Caco-2 (cell line): ENCODE results near the gene CCDC194. TPM values are rescaled to one million over a fixed set of nuclear protein-coding genes. Genes with fewer than 3 reads are reported as not detected.

Experiments used
- BruUV-seq: library from RNA; stranded (reverse); fragments of 400-500 nt; replicated peaks from 2 replicates; lab custom pipeline; 2021; lab: Mats Ljungman, UMichigan
- CTCF ChIA-PET: fragments of 300-600 bp; sonication (Branson Sonifier 250); formaldehyde crosslinking; loops from one replicate; lab custom pipeline; 2022; ENCODE audit warnings: antibody characterized with exemption; lab: Charles Lee
- POLR2A ChIA-PET: fragments of 300-600 bp; sonication (Branson Sonifier 250); formaldehyde crosslinking; loops from one replicate; lab custom pipeline; 2022; ENCODE audit warnings: antibody characterized with exemption; lab: Charles Lee
- DNase-seq, 2 experiments: peaks; one replicate each; pipeline versions ENCODE4 v3.0.0 to v3.0.0-alpha.2; 2020 to 2022
- H3K27me3 ChIP-seq: replicated peaks from 2 replicates; pipeline ENCODE4 v1.6.0; 2011; ENCODE audit warnings: low read length; ENCODE audit not compliant: control insufficient read depth, insufficient read depth
- H3K36me3 ChIP-seq: 2 replicates; pipeline ENCODE4 v1.5.1; 2011; ENCODE audit warnings: low read length; ENCODE audit not compliant: control insufficient read depth, insufficient read depth
- H3K4me1 ChIP-seq: fragments of 250-450 bp; sonication (Bioruptor Pico); 2 replicates; pipeline ENCODE4 v1.5.1; 2020; ENCODE audit warnings: mild to moderate bottlenecking
- H3K4me3 ChIP-seq: 2 replicates; pipeline ENCODE4 v1.5.1; 2011; ENCODE audit warnings: low read depth, mild to moderate bottlenecking, control low read depth, low read length
- H3K9me3 ChIP-seq: fragments of 250-450 bp; sonication (Bioruptor Pico); 2 replicates; pipeline ENCODE4 v1.5.1; 2020; ENCODE audit warnings: mild to moderate bottlenecking, moderate library complexity
- H3K27ac Mint-ChIP-seq: one replicate; pipeline ENCODE4 v1.8.0; 2022; ENCODE audit warnings: mixed read lengths; ENCODE audit not compliant: unreplicated experiment
- H3K27me3 Mint-ChIP-seq: one replicate; pipeline ENCODE4 v1.8.0; 2022; ENCODE audit warnings: mixed read lengths; ENCODE audit not compliant: insufficient read depth, unreplicated experiment
- H3K36me3 Mint-ChIP-seq: one replicate; pipeline ENCODE4 v1.8.0; 2022; ENCODE audit warnings: mild to moderate bottlenecking, mixed read lengths; ENCODE audit not compliant: insufficient read depth, unreplicated experiment
- H3K4me1 Mint-ChIP-seq: one replicate; pipeline ENCODE4 v1.8.0; 2022; ENCODE audit warnings: low read depth, mixed read lengths; ENCODE audit not compliant: unreplicated experiment
- H3K4me3 Mint-ChIP-seq: one replicate; pipeline ENCODE4 v1.8.0; 2022; ENCODE audit warnings: mild to moderate bottlenecking, moderate library complexity, mixed read lengths; ENCODE audit not compliant: unreplicated experiment
- H3K9me3 Mint-ChIP-seq: one replicate; pipeline ENCODE4 v1.8.0; 2022; ENCODE audit warnings: mixed read lengths; ENCODE audit not compliant: unreplicated experiment
- intact Hi-C: fragments of 100-400 bp; cut with micrococcal nuclease; formaldehyde crosslinking; loops from one replicate; pipeline ENCODE4 v1.10.0; 2022; ENCODE audit not compliant: unreplicated experiment
- total RNA-seq: library from RNA; stranded (reverse); gene quantifications from 2 replicates; pipeline ENCODE4 v1.2.3, GENCODE V29; 2022
- TF ChIP-seq, protein P1 (sequence below), 2 experiments: fragments of 200-600 bp in 1 of 2; IDR thresholded peaks; 1 replicate in 1 of 2; 2 replicates in 1 of 2; pipeline versions ENCODE4 v1.5.1 to v1.8.0; 2011 to 2022; ENCODE audit warnings: antibody characterized with exemption in 1 of 2, control low read depth in 1 of 2, inconsistent platforms in 1 of 2, low read depth in 1 of 2, low read length in 1 of 2, mild to moderate bottlenecking in 1 of 2, moderate library complexity in 1 of 2; ENCODE audit not compliant: insufficient read depth in 1 of 2, severe bottlenecking in 1 of 2, unreplicated experiment in 1 of 2

Gene CCDC194
- total RNA-seq, 1 experiment from 2014 or later = 1.3 TPM

DNA sequence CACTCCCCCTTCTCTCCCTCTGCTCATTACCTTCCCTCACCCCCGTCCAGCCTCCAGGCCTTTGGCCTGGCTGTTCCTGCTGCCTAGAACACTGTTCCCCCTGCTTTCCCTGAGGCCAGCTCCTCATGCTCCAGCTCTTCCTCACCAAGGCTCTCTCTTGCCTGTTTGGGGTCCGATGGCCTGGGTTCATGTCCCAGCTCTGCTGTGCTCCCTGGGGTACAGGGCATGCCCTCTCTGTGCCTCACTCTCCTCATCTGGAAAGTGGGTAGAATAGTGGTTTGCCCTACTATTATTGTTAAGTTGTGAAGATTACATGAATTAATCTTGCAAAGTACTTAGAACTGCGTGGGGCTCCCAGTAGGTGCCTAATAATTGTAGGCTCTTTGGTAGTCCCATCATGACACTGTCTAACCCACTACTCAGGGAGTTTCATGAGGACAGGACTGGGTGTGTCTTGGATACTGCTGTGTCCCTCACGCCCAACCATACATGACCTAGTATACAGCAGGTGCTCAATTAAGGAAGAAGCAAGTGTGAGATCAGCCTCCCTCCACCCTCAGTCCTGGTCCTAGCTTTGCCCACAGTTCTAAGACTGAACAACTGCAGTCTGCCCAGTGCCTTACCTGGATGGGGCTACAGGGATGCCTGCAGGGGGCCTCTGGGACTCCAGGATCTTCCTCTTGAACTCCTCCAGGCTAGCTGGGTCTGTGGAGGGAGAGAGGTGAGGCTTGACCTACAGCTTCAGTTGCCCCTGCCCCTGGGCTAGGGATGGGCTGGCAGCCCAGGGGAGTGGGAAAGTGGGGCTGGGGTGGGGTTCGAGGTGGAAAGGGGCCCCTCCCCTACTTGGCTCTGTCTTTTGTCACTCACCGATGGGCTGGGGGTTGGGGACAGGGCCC lies 33.8 kb downstream of the CCDC194 start:
- H3K27me3 ChIP-seq = no peaks in the 10 kb centered on the region
- H3K4me3 ChIP-seq = no peak overlapping the region
- ChIA-PET POLR2A (no interaction called here), CTCF (no interaction called here)
- H3K9me3 Mint-ChIP-seq = no peaks in the 10 kb centered on the region
- H3K27me3 Mint-ChIP-seq = peaks cover 8% of the 10 kb centered on the region
- H3K9me3 ChIP-seq = no peaks in the 10 kb centered on the region
- H3K36me3 ChIP-seq = no peaks in the 10 kb centered on the region
- H3K4me1 ChIP-seq = no peaks in the 10 kb centered on the region
- H3K27ac Mint-ChIP-seq = no peak overlapping the region
- no peaks in the 10 kb centered on the region for H3K4me1 Mint-ChIP-seq
- TF ChIP-seq, protein P1, sequence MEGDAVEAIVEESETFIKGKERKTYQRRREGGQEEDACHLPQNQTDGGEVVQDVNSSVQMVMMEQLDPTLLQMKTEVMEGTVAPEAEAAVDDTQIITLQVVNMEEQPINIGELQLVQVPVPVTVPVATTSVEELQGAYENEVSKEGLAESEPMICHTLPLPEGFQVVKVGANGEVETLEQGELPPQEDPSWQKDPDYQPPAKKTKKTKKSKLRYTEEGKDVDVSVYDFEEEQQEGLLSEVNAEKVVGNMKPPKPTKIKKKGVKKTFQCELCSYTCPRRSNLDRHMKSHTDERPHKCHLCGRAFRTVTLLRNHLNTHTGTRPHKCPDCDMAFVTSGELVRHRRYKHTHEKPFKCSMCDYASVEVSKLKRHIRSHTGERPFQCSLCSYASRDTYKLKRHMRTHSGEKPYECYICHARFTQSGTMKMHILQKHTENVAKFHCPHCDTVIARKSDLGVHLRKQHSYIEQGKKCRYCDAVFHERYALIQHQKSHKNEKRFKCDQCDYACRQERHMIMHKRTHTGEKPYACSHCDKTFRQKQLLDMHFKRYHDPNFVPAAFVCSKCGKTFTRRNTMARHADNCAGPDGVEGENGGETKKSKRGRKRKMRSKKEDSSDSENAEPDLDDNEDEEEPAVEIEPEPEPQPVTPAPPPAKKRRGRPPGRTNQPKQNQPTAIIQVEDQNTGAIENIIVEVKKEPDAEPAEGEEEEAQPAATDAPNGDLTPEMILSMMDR (IDR thresholded peaks at IDR 0.05; ENCODE audit: insufficient read depth in 1 of 2, low read depth in 1 of 2, low read length in 1 of 2, severe bottlenecking in 1 of 2, unreplicated experiment in 1 of 2) = no peak
- BruUV-seq = no TSS peak
- intact Hi-C loops = no loop called here
- DNase-seq = no peak
- no peak overlapping the region for H3K4me3 Mint-ChIP-seq
- H3K36me3 Mint-ChIP-seq = peaks cover 5% of the 10 kb centered on the region

DNA sequence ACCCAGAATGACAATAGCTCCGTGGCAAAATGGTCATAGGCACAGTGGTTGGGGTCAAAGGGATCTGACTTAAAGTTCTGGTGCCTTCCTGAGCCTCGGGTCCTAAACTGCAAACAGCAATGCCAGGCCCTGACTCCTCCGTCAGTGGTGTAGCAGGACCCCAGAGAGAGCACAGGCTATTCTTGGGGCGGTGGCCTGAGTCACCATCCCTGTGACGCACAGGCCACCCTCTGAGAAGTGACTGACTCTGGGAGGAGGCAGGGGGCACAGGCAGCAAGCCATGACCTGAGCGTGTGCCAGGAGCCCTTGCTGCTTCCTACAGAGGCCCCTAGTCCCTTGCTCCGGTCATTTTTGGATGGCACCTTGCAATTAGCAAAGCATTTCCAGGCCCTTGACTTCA lies 35.6 kb downstream of the CCDC194 start:
- no peak overlapping the region for H3K4me3 ChIP-seq
- intact Hi-C loops = no loop called here
- no peak overlapping the region for H3K27ac Mint-ChIP-seq
- no peaks in the 10 kb centered on the region for H3K4me1 ChIP-seq
- ChIA-PET POLR2A (interaction anchor here (0.7 kb wide), 1 partner anchor 415 kb away, joined by 6 read pairs; no protein-coding TSS in a partner anchor), CTCF (no interaction called here)
- TF ChIP-seq, protein P1 (IDR thresholded peaks at IDR 0.05; ENCODE audit: insufficient read depth in 1 of 2, low read depth in 1 of 2, low read length in 1 of 2, severe bottlenecking in 1 of 2, unreplicated experiment in 1 of 2) = no peak
- no TSS peak for BruUV-seq
- no peaks in the 10 kb centered on the region for H3K36me3 ChIP-seq
- no peak for DNase-seq
- H3K4me3 Mint-ChIP-seq = no peak overlapping the region
- no peaks in the 10 kb centered on the region for H3K27me3 ChIP-seq
- peaks cover 8% of the 10 kb centered on the region for H3K27me3 Mint-ChIP-seq
- no peaks in the 10 kb centered on the region for H3K9me3 Mint-ChIP-seq
- no peaks in the 10 kb centered on the region for H3K4me1 Mint-ChIP-seq
- peaks cover 5% of the 10 kb centered on the region for H3K36me3 Mint-ChIP-seq
- no peaks in the 10 kb centered on the region for H3K9me3 ChIP-seq

DNA sequence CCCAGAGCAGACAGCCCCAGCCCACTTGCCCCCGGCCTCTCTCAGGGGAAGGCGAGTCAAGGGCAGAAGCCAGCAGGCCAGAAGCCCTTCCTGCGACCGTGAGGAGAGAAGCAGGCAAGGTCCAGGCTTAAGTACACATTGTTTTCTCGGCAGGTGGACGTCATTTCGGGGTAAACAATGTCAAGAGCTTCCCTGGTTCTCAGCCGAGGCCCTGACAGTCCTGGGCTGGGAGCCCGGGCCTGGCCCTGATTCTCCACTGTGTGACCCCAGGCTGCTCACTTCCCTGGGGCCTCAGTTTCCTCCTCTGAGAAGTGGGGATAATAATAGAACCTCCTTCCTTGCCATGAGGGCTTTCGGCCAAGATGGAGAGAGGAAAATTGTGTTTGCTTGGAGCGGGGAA lies 36.3 kb downstream of the CCDC194 start:
- H3K36me3 Mint-ChIP-seq = peaks cover 5% of the 10 kb centered on the region
- TF ChIP-seq, protein P1 (IDR thresholded peaks at IDR 0.05; ENCODE audit: insufficient read depth in 1 of 2, low read depth in 1 of 2, low read length in 1 of 2, severe bottlenecking in 1 of 2, unreplicated experiment in 1 of 2) = no peak

More for the DNA sequence above, 36.3 kb downstream of the CCDC194 start:
- no peak for DNase-seq
- Mint-ChIP-seq H3K27ac (no peak overlapping the region), H3K4me1 (no peaks in the 10 kb centered on the region), H3K27me3 (peaks cover 6% of the 10 kb centered on the region), H3K4me3 (no peak overlapping the region), H3K9me3 (no peaks in the 10 kb centered on the region)
- intact Hi-C loops = no loop called here
- Histone ChIP-seq H3K36me3 (no peaks in the 10 kb centered on the region), H3K9me3 (no peaks in the 10 kb centered on the region), H3K4me1 (no peaks in the 10 kb centered on the region), H3K4me3 (no peak overlapping the region), H3K27me3 (no peaks in the 10 kb centered on the region)
- BruUV-seq = no TSS peak
- ChIA-PET POLR2A (interaction anchor here (0.7 kb wide), 1 partner anchor 416 kb away, joined by 6 read pairs; no protein-coding TSS in a partner anchor), CTCF (no interaction called here)
